GM12892 (cell line): ENCODE data around the gene RDM1.

Source experiments
- POLR2A ChIP-seq: IDR thresholded peaks from 2 replicates; pipeline ENCODE4 v1.6.1; 2011; ENCODE audit warnings: low read depth, low read length, control low read depth
- POLR2AphosphoS5 ChIP-seq: IDR thresholded peaks from 2 replicates; pipeline ENCODE4 v1.6.1; 2011; ENCODE audit warnings: low read depth, low read length, control low read depth
- TAF1 ChIP-seq: IDR thresholded peaks from 2 replicates; pipeline ENCODE4 v1.6.1; 2011; ENCODE audit warnings: low read depth, mild to moderate bottlenecking, control low read depth, low read length, borderline replicate concordance

GRCh38 chr17:35972945-35973332, 42.4 kb upstream of the RDM1 start:
- TF ChIP-seq POLR2AphosphoS5 (no peak), POLR2A (no peak), TAF1 (no peak)
